Measurements from ENCODE around the gene ELF2.
"Not testable (repeated sequence)": the region's sequence is repeated elsewhere in the genome, so short reads cannot be mapped to it uniquely, and the experiment has no call there.

Gene ELF2

DNA sequence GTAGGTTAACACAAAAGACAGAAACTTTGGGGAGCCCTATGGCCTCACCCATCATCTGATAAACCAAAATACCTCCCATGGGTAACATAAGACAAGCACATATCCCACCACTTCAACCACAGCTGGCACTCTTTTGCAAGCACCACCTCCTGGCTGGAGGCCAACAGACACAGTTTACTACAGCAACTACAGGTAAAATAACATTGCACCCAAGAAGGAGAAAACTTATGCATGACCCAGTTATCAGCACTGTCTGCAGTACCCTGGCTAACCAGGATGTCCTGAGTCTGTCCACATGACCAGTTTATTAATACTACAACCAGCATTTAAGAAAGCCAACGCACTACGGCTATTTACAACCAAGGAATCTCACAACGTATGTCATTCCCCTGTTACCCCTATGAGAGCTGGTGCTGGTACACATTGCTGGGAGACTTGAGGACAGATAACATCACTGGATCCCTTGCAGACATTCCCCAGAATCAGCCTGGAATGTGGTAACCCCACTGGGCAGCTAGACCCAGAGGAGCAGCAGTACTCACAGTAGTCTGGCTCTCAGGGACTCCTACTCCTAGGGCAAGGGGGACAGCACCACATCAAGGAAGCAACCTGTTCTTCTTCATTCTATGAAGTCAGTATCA lies 32.0 kb downstream of the ELF2 start:
- no peak for DNase-seq (ENCODE audit: low read depth in 2 of 2)

DNA sequence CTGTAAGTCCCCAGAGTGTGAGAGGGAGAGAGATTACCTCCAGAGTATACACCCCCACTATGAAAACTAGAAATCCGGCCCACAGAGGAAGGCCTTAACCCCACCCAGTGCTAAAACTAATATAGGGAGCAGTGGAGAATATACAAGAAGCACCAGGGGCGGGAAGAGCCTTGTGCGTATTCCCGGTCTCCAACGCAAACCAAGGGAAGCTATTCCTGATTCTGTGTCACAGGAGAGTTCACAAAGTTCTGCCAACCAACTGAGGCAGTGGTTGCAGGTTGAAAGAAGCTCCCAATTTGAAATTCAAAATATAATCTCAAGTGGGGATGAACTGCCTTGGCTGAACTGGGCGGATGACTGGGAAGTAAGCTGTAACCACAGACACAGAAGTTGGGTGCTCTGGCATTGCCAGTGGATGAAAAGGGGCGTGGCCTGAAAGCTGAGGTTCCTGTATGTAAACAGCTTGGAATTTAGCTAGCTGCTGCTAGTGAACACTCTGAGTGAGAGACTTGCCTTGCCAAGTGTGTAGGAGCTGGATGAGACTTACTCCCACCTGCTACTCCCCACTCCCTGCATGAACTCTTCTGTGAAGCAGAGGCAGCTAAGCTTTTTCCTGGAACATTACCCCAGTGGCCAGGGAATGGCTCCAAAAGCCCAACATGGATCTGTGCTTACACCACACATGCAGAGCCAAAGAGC lies 32.7 kb downstream of the ELF2 start:
- no peak for DNase-seq (ENCODE audit: low read depth in 2 of 2)

GRCh38 chr4:139142980-139143379 lies 34.0 kb downstream of the ELF2 start:
- DNase-seq (ENCODE audit: low read depth in 2 of 2), result no peak

DNA sequence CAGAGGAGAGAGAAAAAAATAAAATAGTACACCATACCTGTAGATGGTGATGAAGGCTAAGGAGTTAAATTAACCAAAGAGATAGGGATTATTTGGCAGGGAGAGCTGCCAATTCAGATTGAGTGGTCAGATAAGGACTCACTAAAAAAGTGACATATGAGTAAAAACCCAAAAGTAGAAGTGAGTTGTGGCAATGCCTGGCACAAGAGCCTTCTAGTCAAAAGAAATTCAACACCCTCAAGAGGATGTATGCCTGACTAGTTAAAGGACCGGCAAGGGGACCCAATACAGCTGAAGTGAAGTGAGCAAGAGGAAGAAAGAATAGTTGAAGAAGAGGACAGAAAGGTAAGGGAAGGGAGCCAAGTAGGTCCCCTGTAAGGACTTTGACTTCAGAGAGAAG lies 34.9 kb downstream of the ELF2 start:
- no peak for DNase-seq (ENCODE audit: low read depth in 2 of 2)

GRCh38 chr4:139137763-139138162 lies 39.3 kb downstream of the ELF2 start:
- no peak for DNase-seq (ENCODE audit: low read depth in 2 of 2)

- no peak for DNase-seq (ENCODE audit: low read depth in 2 of 2)
Measured at GRCh38 chr4:139134403-139134802, 42.6 kb downstream of the ELF2 start.

DNA sequence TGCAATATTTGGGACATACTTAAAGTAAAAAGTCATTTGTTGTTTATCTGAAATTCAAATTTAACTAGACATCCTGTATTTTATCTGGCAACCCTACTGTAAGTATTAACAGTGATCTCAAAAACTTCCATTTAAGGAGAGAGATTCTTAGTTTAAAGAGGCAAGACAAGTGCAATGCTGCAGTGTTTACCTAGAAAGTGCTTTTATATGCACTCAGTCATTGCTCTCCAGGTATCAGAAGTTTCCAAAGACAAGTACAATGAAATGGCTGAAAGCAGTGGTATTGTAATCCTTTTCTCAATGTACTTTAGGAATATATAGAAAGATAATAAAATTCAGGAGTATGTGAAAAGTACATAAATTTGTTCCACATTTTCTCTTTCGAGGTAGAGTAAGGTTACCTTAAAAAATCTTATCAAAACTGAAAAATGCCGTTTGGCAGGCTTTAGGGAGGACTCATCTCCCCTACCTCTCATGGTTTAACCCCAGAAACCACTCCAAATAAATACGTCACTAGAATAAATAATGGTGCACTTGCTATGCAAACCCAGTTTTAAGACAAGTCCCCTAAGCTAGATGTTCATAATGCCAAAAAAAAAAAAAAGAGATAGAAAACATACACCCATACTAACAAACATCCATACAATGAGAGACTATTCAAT lies 45.7 kb downstream of the ELF2 start:
- no peak for DNase-seq (ENCODE audit: low read depth in 2 of 2)

GRCh38 chr4:139129206-139129605 lies 47.8 kb downstream of the ELF2 start:
- no peak for DNase-seq (ENCODE audit: low read depth in 2 of 2)

DNA sequence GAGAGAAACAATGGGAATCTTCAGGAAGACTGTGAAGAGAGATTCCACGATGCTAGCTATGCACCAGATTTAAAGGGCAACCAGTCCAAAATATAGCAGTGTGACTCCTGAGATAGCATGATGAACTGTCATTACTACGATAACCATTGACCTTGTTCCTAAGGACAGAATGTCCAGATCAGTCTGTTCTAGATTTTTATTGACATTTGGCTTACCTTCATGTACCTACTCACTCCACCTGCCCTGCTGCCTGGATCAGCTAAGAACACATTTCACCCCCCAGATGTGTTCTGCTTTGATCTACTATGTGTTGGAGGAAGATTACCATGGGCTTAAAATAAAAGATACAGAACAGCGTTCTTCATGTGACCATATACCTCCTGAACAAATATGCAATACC lies 50.1 kb downstream of the ELF2 start:
- DNase-seq (ENCODE audit: low read depth in 2 of 2), result no peak

DNA sequence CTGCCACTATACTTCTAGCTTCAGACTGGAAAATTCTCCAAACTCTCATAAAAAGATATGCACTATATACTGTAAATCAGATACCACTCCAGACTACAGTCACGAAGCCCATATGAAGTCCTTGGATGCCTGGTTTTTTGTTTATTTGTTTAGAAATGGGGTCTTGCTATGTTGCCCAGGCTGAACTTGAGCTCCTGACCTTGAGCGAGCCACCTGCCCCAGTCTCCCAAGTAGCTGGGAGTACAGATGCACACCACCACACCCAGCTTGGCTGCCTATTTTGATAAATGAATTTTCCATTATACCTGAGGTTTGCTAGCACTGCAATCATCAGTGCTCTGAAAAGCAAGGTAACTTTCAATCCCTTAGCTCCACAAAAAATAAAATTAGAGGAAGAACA lies 53.1 kb downstream of the ELF2 start:
- DNase-seq (ENCODE audit: low read depth in 2 of 2), result no peak

- no peak for DNase-seq (ENCODE audit: low read depth in 2 of 2)
Measured at GRCh38 chr4:139118365-139118764, 58.7 kb downstream of the ELF2 start.

DNA sequence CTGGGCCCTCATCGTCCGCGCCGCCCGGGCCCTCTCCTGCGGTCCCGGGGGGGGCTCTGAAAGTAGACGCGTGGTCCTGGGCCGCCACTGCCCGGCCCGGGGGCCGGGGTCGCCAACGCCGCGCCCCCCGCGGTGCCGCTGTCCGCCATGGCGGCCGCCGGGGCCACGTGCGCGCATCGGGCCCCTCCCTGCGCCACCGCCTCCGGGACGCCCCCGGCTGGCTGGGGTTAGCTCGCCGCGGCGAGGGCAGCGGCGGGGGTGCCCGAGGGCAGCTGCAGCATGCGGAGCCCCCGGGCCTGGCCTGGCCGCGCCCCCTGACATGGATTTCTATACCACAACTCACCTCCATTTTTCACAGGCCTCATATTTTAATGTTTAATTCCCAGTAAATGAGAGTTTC lies 61.8 kb downstream of the ELF2 start:
- no peak for DNase-seq (ENCODE audit: low read depth in 2 of 2)

DNA sequence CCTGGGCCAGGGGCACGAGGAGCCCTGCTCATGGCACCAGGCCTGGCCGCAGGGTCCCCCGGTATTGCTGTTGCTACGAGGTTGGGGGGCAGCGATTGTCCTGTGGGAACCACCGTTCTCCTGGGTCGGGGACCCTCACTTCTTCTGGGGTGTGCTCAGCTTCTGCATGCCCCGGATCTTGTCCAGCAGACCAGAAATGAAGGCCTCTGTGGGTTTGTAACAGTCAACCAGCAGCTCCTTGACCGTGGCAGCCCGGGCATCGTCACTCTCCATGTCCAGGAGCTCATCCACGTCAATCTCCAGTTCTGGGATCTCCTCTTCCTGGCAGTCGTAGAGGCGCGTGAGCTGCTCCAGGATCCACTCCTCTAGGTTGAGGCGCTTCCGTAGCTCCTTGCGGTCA lies 62.2 kb downstream of the ELF2 start:
- DNase-seq (ENCODE audit: low read depth in 2 of 2), result not testable (repeated sequence)

- DNase-seq (ENCODE audit: low read depth in 2 of 2), result no peak
Measured at GRCh38 chr4:139112650-139113049, 64.4 kb downstream of the ELF2 start.

- no peak for DNase-seq (ENCODE audit: low read depth in 2 of 2)
Measured at GRCh38 chr4:139108567-139109128, 68.4 kb downstream of the ELF2 start.

GRCh38 chr4:139099366-139099982 lies 77.5 kb downstream of the ELF2 start:
- peak; percentile 48 to 67 for DNase-seq (ENCODE audit: low read depth in 2 of 2)

DNA sequence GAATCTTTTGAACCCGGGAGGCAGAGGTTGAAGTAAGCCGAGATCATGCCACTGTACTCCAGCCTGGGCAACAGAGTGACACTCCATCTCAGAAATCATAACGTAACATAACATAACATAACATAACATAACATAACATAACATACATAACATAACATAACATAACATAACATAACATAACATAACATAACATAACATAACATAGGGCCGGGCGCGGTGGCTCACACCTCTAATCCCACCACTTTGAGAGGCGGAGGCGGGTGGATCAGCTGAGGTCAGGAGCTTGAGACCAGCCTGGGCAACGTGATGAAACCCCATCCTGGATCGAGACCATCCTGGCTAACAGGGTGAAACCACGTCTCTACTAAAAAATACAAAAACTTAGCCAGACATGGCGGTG lies 84.7 kb downstream of the ELF2 start:
- DNase-seq (ENCODE audit: low read depth in 2 of 2), result no peak

DNA sequence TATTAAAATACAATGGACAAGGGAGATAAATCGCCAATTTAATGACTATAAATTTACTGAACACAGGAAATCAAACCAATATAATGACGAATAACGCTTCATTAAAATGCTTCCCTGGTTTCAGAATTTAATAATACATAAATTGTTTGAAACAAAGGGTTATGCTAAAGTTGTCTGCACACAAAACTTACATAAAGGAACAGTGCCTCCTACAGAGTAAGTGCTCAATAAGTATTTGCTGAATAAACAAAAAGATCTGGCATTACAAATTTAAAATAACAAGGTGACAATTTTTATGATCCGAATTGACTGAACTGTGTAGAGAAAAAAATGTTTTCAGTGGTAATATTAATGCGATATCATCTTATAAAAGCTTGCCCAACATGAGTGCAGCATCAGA lies 91.9 kb downstream of the ELF2 start:
- DNase-seq (ENCODE audit: low read depth in 2 of 2), result no peak

GRCh38 chr4:139084804-139085093 lies 92.3 kb downstream of the ELF2 start:
- no peak for DNase-seq (ENCODE audit: low read depth in 2 of 2)

- DNase-seq (ENCODE audit: low read depth in 2 of 2), result peak; percentile 56 to 76
Measured at GRCh38 chr4:139083956-139084803, 92.8 kb downstream of the ELF2 start.

- DNase-seq (ENCODE audit: low read depth in 2 of 2), result peak; percentile 33 to 35
Measured at GRCh38 chr4:139083607-139083955, 93.4 kb downstream of the ELF2 start.
